Naive thymus-derived CD4-positive, alpha-beta T cell (primary cell): ENCODE results near the gene CCR5AS.
A peak's percentile ranks its signal among the peaks of the same experiment; 100 is the strongest.

Experiments used
- ATAC-seq: fragments of 150-1000 bp; cut with Tn5 transposase; 2 replicates; pipeline ENCODE4 v1.10.0; 2021; ENCODE audit warnings: mild to moderate bottlenecking, moderate library complexity
- CTCF ChIA-PET: fragments of 350-600 bp; sonication (Branson Sonifier 250); formaldehyde crosslinking; loops from one replicate; lab custom pipeline; 2021; ENCODE audit warnings: antibody characterized with exemption; lab: Charles Lee
- POLR2A ChIA-PET: fragments of 350-600 bp; sonication (Branson Sonifier 250); formaldehyde crosslinking; loops from one replicate; lab custom pipeline; 2021; ENCODE audit warnings: antibody characterized with exemption, inconsistent platforms; lab: Charles Lee
- DNase-seq, 9 donors: peaks; one replicate each; pipeline versions ENCODE4 v3.0.0 to v3.0.0-alpha.2; 2020 to 2022; ENCODE audit warnings: mixed read lengths in 1 of 9
- H3K27ac ChIP-seq: one replicate; pipeline ENCODE4 v1.7.0; 2013; ENCODE audit warnings: mild to moderate bottlenecking, low read depth, low read length, moderate library complexity
- H3K27me3 ChIP-seq, 2 donors: one replicate each; pipeline ENCODE4 v1.7.0; 2013; ENCODE audit warnings: low read length in 2 of 2, mild to moderate bottlenecking in 2 of 2, moderate library complexity in 2 of 2; ENCODE audit not compliant: control insufficient read depth in 2 of 2, insufficient read depth in 2 of 2
- H3K36me3 ChIP-seq, 3 experiments: 1 replicate in 2 of 3; 2 replicates in 1 of 3; pipeline ENCODE4 v1.7.0; 2013; ENCODE audit warnings: low read length in 3 of 3, mild to moderate bottlenecking in 3 of 3, moderate library complexity in 1 of 3; ENCODE audit not compliant: insufficient read depth in 3 of 3, control insufficient read depth in 2 of 3
- H3K4me1 ChIP-seq, 2 donors: one replicate each; pipeline ENCODE4 v1.7.0; 2013; ENCODE audit warnings: low read length in 2 of 2, mild to moderate bottlenecking in 2 of 2, moderate library complexity in 1 of 2; ENCODE audit not compliant: control insufficient read depth in 2 of 2, insufficient read depth in 2 of 2
- H3K4me3 ChIP-seq: 2 replicates; pipeline ENCODE4 v1.7.0; 2013; ENCODE audit warnings: mild to moderate bottlenecking, low read length
- H3K9me3 ChIP-seq, 3 experiments: 1 replicate in 2 of 3; 2 replicates in 1 of 3; pipeline ENCODE4 v1.7.0; 2013; ENCODE audit warnings: low read length in 3 of 3; ENCODE audit not compliant: control insufficient read depth in 2 of 3
- H3K27ac Mint-ChIP-seq, 9 donors: one replicate each; pipeline ENCODE4 v1.8.0; 2020 to 2022; ENCODE audit warnings: mixed read lengths in 9 of 9, mild to moderate bottlenecking in 8 of 9, moderate library complexity in 5 of 9, inconsistent platforms in 2 of 9
- H3K27me3 Mint-ChIP-seq, 5 donors: one replicate each; pipeline ENCODE4 v1.8.0; 2021 to 2022; ENCODE audit warnings: mixed read lengths in 5 of 5, mild to moderate bottlenecking in 1 of 5
- H3K36me3 Mint-ChIP-seq, 5 donors: one replicate each; pipeline ENCODE4 v1.8.0; 2020 to 2022; ENCODE audit warnings: mixed read lengths in 5 of 5, mild to moderate bottlenecking in 3 of 5, inconsistent platforms in 1 of 5
- H3K4me1 Mint-ChIP-seq, 7 donors: one replicate each; pipeline ENCODE4 v1.8.0; 2020 to 2022; ENCODE audit warnings: mixed read lengths in 7 of 7, mild to moderate bottlenecking in 3 of 7, inconsistent platforms in 1 of 7
- H3K4me3 Mint-ChIP-seq, 10 donors: one replicate each; pipeline ENCODE4 v1.8.0; 2020 to 2022; ENCODE audit warnings: mild to moderate bottlenecking in 10 of 10, mixed read lengths in 10 of 10, moderate library complexity in 6 of 10, inconsistent platforms in 2 of 10
- H3K9me3 Mint-ChIP-seq, 11 donors: one replicate each; pipeline ENCODE4 v1.8.0; 2020 to 2022; ENCODE audit warnings: mixed read lengths in 11 of 11, mild to moderate bottlenecking in 4 of 11, inconsistent platforms in 1 of 11, moderate library complexity in 1 of 11
- intact Hi-C, 2 donors: fragments of 100-400 bp; cut with micrococcal nuclease; formaldehyde crosslinking; loops; one replicate each; pipeline ENCODE4 v1.15.1; 2023

The CCR5AS gene

DNA sequence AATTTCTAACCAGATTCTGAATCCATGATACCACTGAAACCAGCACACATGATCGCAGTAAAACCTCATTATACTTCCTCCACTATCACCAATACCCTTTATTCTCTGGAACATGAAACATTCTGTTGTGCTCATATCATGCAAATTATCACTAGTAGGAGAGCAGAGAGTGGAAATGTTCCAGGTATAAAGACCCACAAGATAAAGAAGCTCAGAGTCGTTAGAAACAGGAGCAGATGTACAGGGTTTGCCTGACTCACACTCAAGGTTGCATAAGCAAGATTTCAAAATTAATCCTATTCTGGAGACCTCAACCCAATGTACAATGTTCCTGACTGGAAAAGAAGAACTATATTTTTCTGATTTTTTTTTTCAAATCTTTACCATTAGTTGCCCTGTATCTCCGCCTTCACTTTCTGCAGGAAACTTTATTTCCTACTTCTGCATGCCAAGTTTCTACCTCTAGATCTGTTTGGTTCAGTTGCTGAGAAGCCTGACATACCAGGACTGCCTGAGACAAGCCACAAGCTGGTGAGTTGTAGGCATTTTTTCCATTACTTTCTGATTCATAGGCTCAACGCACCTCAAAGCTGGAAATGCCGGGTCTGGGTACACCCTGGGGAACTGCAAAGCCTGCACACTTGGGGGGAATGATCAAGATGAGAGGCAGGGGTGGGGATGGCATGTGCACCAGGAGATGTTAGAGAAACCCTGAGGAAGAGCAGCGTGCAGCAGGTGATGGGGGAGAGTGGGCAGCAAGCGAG, 53.0 kb downstream of the CCR5AS start, which contains the start of gene CCR2:
Gene CCR2 (plus strand): TSS at position 465 of the 764 bp plus-strand sequence. CDS start 3,417 bp downstream, outside the sequence.
- Histone ChIP-seq H3K9me3 (no peaks in the 10 kb centered on the region), H3K27me3 (no peaks in the 10 kb centered on the region), H3K4me3 (no peak within 1 kb of the TSS), H3K27ac (no peak within 1 kb of the TSS), H3K4me1 (peaks cover 43 to 44% of the 10 kb centered on the region in 2 donors), H3K36me3 (peaks cover 0 to 4% (median 0%) of the 10 kb centered on the region in 3 experiments)
- Mint-ChIP-seq H3K27ac (peak within 1 kb of the TSS in 6 of 9 donors; percentile 0 to 77 (median 32)), H3K4me1 (peaks cover 46 to 82% (median 67%) of the 10 kb centered on the region in 7 donors), H3K9me3 (peaks cover 0 to 2% (median 0%) of the 10 kb centered on the region in 11 donors), H3K4me3 (peak within 1 kb of the TSS; percentile 6 to 83 (median 44)), H3K27me3 (peaks cover 0 to 62% (median 5%) of the 10 kb centered on the region in 5 donors), H3K36me3 (peaks cover 0 to 39% (median 0%) of the 10 kb centered on the region in 5 donors)
- intact Hi-C loops = loop anchor here (2.0 to 5.0 kb wide), 2 partner anchors 15 to 57 kb away; no protein-coding TSS in a partner anchor
- POLR2A ChIA-PET = interaction anchor here (0.6 to 1.1 kb wide), 3 partner anchors 16 to 808 kb away, joined by 3 to 4 read pairs (median 3); no protein-coding TSS in a partner anchor
- ATAC-seq (peak; percentile 17), DNase-seq (peak in 1 of 9 donors; percentile 17)
- CTCF ChIA-PET = interaction anchor here (0.7 to 2.1 kb wide), 2 partner anchors 15 to 135 kb away, joined by 3 to 16 read pairs; partner anchors contain the start of gene CCR5

DNA sequence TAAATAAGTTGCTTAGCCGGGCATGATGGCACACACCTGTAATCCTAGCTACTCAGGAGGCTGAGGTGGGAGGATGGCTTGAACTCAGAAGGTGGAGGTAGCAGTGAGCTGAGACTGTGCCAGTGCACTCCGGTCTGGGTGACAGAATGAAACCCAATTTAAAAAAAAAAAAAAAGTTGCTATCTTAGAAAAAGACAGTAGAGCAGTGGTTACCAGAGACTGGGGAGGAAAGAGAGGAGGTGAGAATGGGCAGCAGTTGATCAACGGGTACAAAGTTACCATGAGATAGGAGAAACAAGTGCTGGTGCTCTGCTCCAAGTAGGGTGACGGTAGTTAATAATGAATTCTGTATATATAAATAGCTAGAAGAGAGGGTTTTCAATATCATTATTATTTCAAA, 53.8 kb downstream of the CCR5AS start:
- H3K4me1 ChIP-seq = peaks cover 46 to 47% of the 10 kb centered on the region in 2 donors
- H3K27ac Mint-ChIP-seq = peak overlapping the region in 2 of 9 donors; percentile 6 to 41
- intact Hi-C loops = loop anchor here in 1 of 2 donors (5.0 kb wide), 1 partner anchor 56 kb away; no protein-coding TSS in a partner anchor
- H3K36me3 ChIP-seq = no peaks in the 10 kb centered on the region
- peaks cover 0 to 6% (median 1%) of the 10 kb centered on the region in 11 donors for H3K9me3 Mint-ChIP-seq
- DNase-seq = no peak
- peaks cover 51 to 80% (median 74%) of the 10 kb centered on the region in 7 donors for H3K4me1 Mint-ChIP-seq
- ChIA-PET POLR2A (interaction anchor here (1.1 kb wide), 1 partner anchor 17 kb away, joined by 4 read pairs; no protein-coding TSS in a partner anchor), CTCF (interaction anchor here (0.6 to 2.1 kb wide), 4 partner anchors 16 to 1350 kb away, joined by 3 to 16 read pairs (median 3); partner anchors contain the start of gene CCR5)
- no peaks in the 10 kb centered on the region for H3K27me3 ChIP-seq
- no peak overlapping the region for H3K4me3 ChIP-seq
- H3K9me3 ChIP-seq = no peaks in the 10 kb centered on the region
- H3K27ac ChIP-seq = no peak overlapping the region
- ATAC-seq = no peak
- H3K4me3 Mint-ChIP-seq = peak overlapping the region in 7 of 10 donors; percentile 2 to 54 (median 50)
- H3K36me3 Mint-ChIP-seq = peaks cover 0 to 37% (median 0%) of the 10 kb centered on the region in 5 donors
- H3K27me3 Mint-ChIP-seq = peaks cover 0 to 56% (median 5%) of the 10 kb centered on the region in 5 donors

DNA sequence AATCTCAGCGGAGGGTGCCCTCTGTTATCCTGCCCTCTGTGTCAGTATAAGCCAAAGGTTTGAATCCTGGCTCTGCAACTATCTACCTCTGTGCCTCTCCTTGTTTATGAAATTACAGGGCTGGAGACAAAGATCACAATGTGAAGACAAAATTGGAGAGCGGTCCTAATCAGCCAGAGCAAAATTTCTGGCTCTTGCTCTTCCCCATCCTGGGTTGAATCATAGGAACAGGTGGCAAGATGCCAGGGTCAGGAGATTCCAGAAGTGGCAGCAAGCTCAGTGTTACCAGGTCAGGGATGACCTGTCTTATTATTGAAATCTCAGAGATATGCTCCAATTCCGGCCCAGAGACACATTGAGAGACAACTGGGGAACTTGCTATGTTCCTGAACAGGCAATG, 55.2 kb downstream of the CCR5AS start:
- CTCF ChIA-PET = no interaction called here
- no peak for ATAC-seq
- Histone ChIP-seq H3K27ac (no peak overlapping the region), H3K4me3 (no peak overlapping the region), H3K36me3 (no peaks in the 10 kb centered on the region), H3K9me3 (no peaks in the 10 kb centered on the region), H3K4me1 (peaks cover 47 to 52% of the 10 kb centered on the region in 2 donors), H3K27me3 (no peaks in the 10 kb centered on the region)
- intact Hi-C loops = loop anchor here in 1 of 2 donors (5.0 kb wide), 1 partner anchor 54 kb away; no protein-coding TSS in a partner anchor
- Mint-ChIP-seq H3K27me3 (peaks cover 0 to 42% (median 5%) of the 10 kb centered on the region in 5 donors), H3K4me1 (peaks cover 51 to 84% (median 79%) of the 10 kb centered on the region in 7 donors), H3K36me3 (peaks cover 0 to 39% (median 0%) of the 10 kb centered on the region in 5 donors), H3K27ac (peak overlapping the region in 3 of 9 donors; percentile 7 to 53 (median 9)), H3K9me3 (peaks cover 0 to 12% (median 4%) of the 10 kb centered on the region in 11 donors), H3K4me3 (no peak overlapping the region)
- DNase-seq = no peak
- POLR2A ChIA-PET = interaction anchor here (0.6 kb wide), 1 partner anchor 9 kb away, joined by 3 read pairs; no protein-coding TSS in a partner anchor

DNA sequence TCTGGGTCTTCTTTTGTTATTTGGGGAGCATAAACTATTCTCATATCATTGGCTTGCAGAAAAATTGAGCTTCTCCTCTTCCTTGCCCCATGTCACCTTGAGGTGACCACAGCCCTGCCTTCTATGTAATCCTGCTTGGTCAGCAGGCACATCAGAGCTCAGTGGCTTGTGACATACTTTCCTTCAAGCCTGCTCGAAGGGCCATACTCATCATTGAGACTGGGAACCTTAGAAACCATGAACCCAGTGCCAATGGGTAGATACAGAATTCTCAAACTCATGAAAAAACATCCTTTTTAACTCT, 56.7 kb downstream of the CCR5AS start:
- ChIA-PET CTCF (interaction anchor here (1.3 to 1.7 kb wide), 3 partner anchors 19 to 73 kb away, joined by 3 to 4 read pairs (median 3); no protein-coding TSS in a partner anchor), POLR2A (interaction anchor here (1.2 kb wide), 1 partner anchor 18 kb away, joined by 4 read pairs; no protein-coding TSS in a partner anchor)
- ATAC-seq = peak; percentile 44
- intact Hi-C loops = loop anchor here in 1 of 2 donors (5.0 kb wide), 1 partner anchor 53 kb away; no protein-coding TSS in a partner anchor
- Mint-ChIP-seq H3K27me3 (peaks cover 0 to 31% (median 0%) of the 10 kb centered on the region in 5 donors), H3K4me1 (peaks cover 51 to 77% (median 75%) of the 10 kb centered on the region in 7 donors), H3K9me3 (peaks cover 0 to 13% (median 4%) of the 10 kb centered on the region in 11 donors), H3K36me3 (peaks cover 0 to 36% (median 3%) of the 10 kb centered on the region in 5 donors), H3K4me3 (peak overlapping the region; percentile 50 to 82 (median 72)), H3K27ac (peak overlapping the region in 6 of 9 donors; percentile 4 to 92 (median 52))
- H3K36me3 ChIP-seq = no peaks in the 10 kb centered on the region
- no peak overlapping the region for H3K4me3 ChIP-seq
- H3K9me3 ChIP-seq = no peaks in the 10 kb centered on the region
- H3K4me1 ChIP-seq = peaks cover 47 to 52% of the 10 kb centered on the region in 2 donors
- no peak for DNase-seq
- H3K27ac ChIP-seq = no peak overlapping the region
- no peaks in the 10 kb centered on the region for H3K27me3 ChIP-seq

DNA sequence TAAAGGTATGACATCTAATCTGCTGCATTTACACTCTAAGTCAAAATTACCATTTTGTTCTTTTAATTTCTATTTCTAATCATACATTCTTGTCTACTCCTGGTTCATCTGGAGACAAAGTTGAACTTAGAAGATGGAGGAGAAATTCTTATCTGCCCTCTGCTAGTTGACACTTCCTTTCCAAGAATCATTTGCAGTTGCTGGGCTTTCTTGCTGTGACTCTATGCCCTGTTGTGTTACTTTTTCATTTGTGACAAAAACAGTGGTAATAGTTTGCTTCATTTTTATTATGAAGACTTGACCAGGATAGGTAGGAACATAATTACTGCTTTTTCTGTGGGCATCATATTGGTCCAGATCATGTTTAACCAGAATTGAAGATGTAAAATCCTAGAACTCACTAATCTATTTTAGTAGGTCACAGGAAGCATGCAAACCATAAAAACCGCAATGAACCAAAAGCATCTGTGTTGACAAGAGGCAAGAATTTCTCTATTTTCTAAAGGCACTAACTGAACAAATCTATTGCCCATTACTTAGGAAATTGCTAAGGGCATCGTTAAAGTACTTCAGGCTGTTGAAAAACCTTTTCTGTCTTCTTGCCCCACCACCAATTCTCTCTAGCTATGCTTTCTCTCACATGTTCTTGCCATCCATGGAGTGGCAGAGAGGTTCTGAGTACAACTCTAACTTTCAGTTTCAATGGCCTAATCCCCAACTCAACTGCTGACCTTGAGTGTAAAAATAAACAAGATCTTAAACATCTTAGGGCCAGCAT, 57.2 kb downstream of the CCR5AS start:
- Histone ChIP-seq H3K36me3 (no peaks in the 10 kb centered on the region), H3K4me1 (peaks cover 42 to 52% of the 10 kb centered on the region in 2 donors), H3K27me3 (no peaks in the 10 kb centered on the region), H3K4me3 (peak overlapping the region; percentile 7), H3K9me3 (no peaks in the 10 kb centered on the region), H3K27ac (no peak overlapping the region)
- ATAC-seq (peak; percentile 32), DNase-seq (peak in 6 of 9 donors; percentile 17 to 44 (median 25))
- Mint-ChIP-seq H3K36me3 (peaks cover 0 to 33% (median 4%) of the 10 kb centered on the region in 5 donors), H3K4me1 (peaks cover 51 to 71% (median 71%) of the 10 kb centered on the region in 7 donors), H3K27ac (peak overlapping the region; percentile 4 to 92 (median 71)), H3K4me3 (peak overlapping the region in 9 of 10 donors; percentile 57 to 82 (median 74)), H3K9me3 (peaks cover 0 to 13% (median 4%) of the 10 kb centered on the region in 11 donors), H3K27me3 (peaks cover 0 to 27% (median 0%) of the 10 kb centered on the region in 5 donors)
- POLR2A ChIA-PET = interaction anchor here (1.0 kb wide), 1 partner anchor 10 kb away, joined by 3 read pairs; no protein-coding TSS in a partner anchor
- CTCF ChIA-PET = interaction anchor here (1.3 to 1.7 kb wide), 3 partner anchors 19 to 73 kb away, joined by 3 to 4 read pairs (median 3); no protein-coding TSS in a partner anchor
- intact Hi-C loops = loop anchor here in 1 of 2 donors (1.0 to 5.0 kb wide), 3 partner anchors 19 to 69 kb away; no protein-coding TSS in a partner anchor
